Measurements from ENCODE around the gene GNLY.

Gene GNLY

DNA sequence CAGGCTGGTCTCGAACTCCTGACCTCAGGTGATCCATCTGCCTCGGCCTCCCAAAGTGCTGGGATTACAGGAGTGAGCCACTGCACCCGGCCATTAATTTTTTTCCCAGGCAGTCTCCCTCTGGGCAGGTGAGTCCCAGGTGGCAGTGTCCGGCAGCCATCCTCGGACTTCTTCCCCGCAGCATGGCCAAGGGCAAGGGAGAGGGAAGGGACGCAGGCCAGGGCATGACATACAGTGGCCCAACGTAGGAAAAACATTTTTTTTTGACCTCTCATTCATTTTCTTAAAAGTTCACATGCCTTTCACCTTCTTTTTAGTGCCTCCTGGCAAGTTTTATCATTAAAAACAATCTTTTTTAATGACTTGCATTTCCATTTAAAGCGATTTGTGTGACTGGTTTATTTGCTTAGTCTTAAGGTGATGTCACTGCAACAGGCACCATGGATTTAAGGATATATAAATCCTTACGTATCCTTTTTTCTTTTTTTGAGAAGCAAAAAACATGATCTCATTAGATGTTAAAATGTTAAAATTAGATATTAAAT, 36.6 kb downstream of the GNLY start:
- DNase-seq: no peak

DNA sequence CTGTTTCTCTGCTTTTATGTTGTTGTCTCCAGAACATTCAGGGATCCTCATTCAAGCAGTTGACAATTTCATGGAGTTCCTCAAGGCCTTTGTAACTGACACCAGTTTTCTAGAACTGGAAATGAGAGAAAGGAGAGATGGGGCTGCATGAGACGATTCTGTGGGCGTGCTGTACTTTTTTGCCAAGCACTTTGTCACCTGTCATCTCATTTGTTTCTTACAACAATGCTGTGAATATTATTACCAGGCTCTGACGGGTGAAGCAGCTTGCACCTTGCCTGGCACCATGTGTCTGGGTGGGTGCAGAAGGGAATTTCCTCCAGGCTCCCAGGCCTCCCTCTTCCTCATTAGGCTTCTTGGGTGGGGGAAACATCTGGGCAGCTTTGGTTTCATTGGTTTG, 37.4 kb downstream of the GNLY start:
- no peak for DNase-seq

DNA sequence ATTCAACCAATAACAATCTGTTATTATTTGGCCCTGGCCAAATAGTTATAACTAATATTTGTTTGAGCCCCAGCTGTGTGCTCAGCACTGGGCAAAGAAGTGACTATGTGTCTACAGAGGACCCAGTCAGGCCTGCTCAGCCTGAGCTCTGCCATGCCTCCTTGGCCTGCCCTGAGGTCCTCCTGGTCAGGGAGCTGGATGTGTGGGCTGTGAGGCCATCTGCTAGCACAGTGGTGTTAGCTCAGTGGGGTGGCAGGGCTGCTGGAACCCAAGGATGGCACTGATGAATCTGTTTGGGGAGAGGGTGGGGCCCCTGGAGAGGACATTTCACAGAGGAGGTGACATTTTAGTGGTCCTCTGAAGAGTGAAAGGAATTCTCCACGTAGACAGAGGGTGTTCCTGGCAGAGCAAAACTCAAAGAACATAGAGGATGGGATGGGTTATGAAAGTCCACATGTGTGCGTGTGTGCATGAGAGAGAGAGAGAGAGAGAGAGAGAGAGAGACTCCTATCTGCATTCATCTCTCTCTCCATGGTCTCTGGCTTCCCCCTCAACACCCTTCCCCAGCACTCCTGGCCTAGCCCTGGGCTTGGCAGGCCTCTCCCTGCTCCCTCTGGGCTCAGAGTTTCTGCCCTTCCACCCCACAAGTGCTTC, 38.4 kb downstream of the GNLY start:
- no peak for DNase-seq

DNA sequence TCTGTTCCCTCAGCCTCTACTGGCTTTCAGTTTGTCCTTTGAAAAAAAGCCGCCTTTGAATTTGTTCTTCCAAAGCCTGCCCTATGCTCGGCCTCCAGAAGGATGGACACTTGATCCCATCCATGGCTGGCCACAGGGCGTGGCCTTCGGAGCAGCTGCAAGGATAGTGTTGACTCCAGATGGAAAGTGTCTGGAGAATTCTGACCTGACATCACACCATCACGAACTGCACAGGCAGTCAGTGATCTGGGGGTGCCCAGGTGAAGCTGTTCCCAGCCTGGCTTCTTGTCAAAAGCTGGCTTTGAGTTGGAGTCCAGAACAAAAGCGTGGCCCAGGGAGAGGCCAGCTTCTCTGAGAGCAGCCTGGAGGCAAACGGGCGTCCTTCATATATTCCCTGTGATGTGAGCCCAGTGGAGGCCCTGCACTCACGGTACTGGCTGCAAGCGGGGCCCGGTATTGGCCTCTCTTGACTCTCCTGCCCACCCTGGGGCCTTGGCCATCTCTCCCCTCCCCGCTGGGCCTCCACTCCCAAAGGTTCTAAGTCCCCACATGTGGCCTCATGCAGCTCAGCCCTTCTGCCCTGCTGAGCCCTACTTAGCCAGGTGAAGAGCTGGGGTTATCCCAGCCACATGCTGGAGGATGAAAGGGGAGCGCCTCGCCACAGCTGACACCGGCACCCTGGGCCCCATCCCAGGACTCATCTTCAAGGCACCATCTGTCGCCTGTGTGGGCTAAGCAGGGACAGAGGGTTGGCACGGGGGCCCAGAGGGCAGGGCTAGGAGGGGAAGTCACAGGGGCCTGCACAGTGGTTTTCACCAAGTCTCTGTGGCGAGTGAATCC, 39.2 kb downstream of the GNLY start:
- no peak for DNase-seq

DNA sequence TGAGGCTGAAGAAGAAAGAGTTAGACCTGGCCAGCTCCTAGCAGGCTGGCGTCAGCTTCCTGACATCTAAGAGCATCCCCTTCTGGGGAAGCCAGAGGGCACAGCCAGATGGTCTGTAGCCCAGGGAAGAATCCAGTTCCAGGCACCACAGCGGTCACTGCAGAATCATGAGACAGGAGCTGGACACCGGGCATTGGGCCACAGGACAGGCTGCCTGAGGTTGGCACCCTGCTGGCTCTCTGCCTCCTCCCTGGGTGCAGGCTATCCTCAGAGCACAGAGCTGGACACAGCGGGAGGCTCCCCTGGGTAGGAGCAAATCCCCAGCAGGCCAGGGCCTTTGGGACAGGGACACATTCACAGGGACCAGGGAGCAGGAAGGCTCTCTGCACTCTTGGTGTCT, 39.9 kb downstream of the GNLY start:
- DNase-seq: no peak

GRCh38 chr2:85734942-85735608, 40.9 kb downstream of the GNLY start:
- DNase-seq: no peak

- no peak for DNase-seq
Measured at GRCh38 chr2:85735691-85736090, 41.5 kb downstream of the GNLY start.

DNA sequence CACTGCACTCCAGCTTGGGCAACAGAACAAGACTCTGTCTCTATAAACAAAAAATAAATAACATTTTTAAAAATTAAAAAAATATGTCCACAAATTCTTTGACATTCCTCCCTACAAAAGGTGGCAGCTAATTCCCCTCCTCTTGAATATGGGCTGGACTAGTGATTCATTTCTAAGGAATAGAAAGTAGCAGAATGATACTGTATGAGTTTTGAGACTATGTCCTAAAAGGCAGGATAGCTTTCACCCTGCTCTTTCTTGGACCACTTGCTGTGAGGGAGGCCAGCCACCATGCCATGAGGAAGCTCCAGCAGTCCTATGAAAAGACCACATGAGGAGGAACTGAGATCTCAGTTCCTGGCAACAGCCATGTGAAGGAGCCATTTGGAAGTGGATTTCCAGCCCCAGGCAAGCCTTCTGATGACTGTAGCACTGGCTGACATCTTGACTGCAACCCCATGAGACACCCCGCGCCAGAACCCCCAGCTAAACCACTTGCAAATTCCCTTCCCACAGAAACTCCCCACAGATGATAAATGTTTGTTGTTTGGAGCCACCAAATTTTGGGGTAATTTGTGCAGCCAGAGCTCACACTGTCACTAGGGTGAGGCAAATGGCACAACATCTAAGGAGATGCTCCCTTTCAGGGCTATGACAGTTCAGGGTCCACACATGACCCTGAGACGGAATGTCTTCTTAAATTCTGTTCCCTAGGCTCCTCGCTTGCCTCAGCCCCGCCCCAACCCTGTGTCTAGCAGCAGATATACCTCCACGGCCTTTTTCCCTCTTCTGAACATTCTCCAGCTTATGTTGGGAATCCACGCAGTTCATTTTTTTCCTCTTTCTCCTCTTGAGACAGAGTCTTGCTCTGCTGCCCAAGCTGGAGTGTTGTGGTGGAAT, 42.5 kb downstream of the GNLY start:
- DNase-seq: no peak

DNA sequence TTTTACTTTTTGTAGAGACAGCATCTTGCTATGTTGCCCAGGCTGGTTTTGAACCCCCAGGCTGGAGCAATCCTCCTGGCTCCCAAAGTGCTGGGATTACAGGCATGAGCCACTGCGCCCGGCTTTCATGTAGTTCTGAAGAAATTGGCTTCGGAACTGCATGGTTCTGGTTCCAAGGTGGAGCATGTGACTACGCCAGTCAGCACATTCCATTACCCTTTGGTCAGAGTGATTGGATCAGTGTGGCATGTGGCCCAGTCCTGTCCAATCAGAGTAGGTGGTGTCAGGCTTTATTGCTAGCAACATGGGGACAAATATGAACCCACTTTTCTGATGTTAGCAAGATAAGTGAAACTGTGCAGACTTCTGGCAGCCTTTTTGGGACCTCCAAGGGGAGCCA, 43.3 kb downstream of the GNLY start:
- DNase-seq: no peak

DNA sequence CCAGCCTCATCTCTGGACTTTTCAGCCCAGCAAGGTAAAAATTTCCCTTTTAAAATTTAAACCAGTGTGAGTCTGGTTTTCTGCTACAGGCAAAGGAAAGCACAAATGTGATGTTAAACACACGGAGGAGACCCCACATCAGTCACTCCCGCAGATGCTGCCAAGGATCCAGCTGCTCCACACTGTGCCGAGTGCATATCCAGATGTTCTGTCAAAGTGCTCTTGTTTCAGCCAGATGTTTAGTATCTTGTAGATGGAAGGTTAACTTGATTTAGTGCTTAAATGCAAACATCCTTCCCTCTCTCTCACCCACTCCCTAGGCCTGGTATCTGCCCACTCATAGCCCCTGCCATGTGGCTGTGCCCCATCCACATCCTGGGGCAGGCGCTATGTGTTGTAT, 43.8 kb downstream of the GNLY start:
- no peak for DNase-seq

GRCh38 chr2:85740193-85740592, 46.0 kb downstream of the GNLY start:
- DNase-seq: no peak

DNA sequence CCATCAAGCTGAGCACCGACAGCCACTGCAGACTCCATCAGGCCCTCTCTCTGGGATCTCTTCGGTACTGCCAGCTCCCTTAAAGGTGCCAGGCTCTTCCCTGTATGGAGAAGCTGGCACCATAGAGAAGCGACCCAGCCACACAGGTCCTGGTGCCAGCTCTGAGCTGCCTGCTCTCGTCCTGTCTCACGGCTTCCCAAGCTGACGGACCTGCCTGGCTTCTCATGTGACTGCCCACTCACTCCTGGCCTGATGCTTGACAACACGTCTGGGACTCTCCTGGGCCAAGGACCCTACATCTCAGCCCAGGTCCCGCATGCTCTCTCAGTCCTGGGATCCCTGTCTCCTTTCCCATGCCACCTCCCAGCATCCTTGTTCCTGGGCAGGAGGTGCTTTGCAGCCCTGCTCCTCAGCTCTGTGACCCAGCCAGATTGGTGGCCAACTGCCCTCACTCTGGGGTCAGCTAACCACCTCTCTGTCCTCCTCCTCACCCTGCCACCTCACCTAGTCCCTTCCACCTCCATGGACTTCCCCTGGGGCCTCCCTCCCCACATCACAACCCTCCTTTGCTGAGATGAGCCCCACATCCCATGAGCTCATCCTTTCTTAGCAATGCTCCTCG, 47.2 kb downstream of the GNLY start:
- no peak for DNase-seq

DNA sequence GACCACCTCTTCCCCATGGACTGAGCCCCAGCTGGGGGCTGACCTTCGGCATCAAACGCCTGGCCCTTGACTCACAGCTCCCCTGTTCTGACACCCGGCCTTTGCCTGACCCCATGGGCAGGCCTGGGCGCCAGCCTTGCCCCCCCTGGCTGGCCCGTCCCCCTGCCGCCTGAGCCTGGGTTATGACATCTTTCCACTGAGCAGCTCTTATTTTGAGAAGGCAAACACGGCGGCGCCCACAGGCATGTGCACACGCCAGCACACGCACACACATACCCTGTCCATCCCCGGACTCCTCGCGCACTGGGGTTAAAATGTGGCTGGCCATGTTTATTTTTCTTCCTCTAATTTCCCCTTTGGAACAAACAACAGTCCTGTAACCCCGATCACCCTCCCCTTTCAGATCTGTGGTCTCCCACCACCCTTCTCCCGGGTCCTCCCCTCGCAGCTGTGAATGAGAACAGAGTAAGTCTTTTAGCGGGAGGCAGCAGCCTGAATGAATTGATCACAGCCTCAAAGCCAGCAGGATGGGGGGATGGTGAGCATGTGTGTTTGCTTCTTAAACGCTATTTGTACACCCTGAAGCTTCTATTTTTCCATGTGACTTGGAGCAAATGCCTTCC, 47.8 kb downstream of the GNLY start:
- DNase-seq: no peak

DNA sequence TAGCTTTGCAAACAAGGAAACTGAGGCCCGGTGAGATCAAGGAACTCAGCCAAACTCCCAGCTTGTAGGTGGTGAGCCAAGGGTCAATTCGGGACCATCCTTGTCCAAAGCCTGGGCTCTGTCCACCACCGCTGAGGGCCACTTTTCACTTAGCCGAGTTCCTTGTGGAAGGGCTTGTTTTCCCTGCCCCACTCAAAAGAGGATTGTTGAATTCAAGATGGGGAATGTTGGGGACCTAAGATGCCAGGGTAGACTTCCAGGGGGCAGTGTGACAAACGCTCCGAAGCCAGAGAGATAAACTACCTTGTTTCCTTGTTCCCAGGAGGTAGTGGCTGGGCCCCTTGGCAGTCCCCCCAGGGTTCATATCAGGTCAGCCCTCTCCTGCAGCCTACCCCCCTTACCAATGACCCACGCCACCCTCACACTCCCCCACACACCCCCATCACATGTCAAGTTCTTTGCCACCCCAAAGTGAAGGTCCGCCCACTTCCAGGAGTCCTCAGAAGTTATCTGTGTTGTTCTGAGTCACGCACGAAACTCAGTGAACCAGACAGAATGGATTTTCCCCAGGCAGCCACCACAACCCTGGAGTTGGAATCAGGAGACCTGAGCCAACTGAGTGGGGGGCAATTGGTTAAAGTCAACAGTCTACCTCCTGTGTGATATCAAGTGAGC, 49.3 kb downstream of the GNLY start:
- no peak for DNase-seq

DNA sequence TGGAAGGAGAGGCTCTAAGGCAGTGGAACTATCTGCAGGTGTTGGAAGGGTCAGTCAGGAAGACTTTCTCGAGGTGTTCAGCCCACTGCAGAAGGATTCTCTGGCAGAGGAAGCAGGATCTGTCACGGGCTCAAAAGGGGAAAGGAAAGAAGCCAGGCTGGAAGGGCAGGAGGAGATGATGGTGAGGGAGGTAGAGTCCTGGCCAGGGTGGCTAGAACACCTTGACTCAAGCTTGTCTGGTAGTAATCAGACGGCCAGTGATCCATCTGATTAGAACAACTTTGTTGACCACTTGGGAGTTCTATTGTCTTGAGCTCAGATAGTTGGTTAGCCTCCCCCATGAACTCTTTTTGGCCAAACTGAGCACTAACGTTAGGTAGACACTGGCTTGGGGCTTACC, 49.9 kb downstream of the GNLY start:
- no peak for DNase-seq

DNA sequence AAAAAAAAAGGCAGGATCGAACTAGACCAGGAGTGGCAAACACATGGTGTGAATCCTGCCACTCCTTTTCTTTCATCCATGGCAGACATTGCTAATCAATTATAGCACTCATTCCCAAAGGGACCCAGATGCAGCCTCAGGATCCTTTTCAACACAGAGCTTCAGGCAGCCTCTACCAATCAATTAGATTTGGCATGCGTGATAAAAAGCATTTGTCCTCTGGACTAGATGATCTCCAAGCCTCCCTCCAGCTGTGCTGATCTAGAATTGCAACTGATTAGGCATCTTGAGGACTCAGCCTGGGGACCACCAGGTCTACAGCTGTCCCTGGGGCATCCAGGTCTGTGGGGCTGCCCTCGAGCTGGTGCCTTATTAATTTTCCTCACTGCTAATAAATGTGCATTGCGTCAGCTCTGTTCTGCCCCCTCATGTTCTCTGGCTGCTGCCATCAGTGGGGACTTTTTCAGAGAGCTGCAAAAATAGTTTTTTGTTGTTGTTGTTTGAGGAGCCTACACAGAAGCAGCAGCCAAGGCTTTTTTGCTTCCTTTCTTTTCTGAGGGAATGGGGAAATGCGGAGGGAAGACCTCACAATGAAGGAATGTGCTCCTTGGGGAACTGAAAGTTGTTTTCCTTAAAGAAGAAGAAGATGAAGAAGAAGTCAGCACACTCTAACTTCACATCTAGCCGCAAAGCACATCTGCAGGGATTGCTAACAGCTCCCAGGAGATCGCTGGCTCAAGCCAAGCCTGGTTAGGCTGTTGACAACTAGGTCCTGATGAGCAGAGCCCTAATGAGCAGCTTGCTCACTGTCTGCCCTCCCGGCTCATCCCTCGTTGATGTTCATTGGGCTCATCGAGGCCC, 50.8 kb downstream of the GNLY start:
- DNase-seq: no peak

DNA sequence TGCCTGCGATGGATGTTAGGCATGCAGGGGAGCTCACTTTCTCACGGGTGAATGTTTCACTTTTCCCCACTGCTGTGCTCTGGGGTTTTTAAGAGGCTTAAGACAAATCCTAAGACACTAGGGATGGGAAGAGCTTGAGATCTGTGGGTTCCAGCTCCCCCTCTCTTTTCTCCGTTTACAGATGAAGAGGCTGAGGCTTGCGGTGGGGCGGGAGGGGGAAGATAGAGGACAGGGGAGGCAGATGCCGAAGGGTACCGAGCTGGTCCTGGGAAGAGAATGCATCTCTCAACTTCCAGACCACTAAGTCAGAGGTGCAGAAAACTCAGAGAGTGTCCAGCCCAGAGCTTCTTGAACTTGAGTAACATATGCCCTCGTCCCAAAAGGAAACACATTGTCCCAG, 51.5 kb downstream of the GNLY start:
- no peak for DNase-seq

DNA sequence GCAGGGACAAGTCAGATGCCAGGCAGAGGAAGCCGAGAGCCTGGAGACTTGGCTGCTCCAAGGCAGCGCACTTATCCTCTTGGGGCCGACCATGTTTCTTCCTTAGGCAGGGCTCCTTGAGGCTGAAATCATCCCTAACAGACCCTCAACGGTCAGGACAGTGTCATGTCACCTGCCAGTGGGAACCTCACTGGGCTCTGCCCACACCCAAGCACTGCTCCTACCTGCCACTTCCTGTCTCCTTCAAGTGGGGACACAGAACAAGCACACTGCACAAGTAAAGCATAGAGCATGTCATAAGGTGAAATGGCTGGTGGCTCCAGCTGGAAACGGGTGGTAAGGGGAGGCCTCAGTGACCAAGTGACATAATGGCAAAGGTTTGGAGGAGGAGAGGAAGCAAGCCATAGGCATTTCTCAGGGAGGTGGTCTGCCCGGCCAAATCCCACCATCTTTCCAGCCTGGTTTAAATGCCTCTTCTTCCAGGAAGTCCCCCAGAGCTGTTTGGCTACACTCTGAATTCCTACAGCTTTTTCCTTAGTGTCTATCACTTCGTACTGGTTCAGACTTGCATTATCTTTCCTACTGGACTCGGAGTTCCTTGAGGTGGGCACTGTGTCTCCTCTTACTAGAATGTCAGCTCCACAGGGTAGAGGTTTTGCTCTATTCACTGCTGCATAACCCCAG, 52.3 kb downstream of the GNLY start:
- no peak for DNase-seq

- no peak for DNase-seq
Measured at GRCh38 chr2:85747441-85747840, 53.3 kb downstream of the GNLY start.
